HG02840 (cell line): ENCODE measurements around the gene NPHP1.
"Not testable (repeated sequence)": the region's sequence is repeated elsewhere in the genome, so short reads cannot be mapped to it uniquely, and the experiment has no call there.

Experiments used
- ATAC-seq: cut with Tn5 transposase; IDR thresholded peaks from one replicate; pipeline ENCODE4 v1.9.1; 2021; ENCODE audit warnings: mild to moderate bottlenecking, moderate library complexity, moderate number of reproducible peaks; ENCODE audit not compliant: unreplicated experiment, low FRiP score

The NPHP1 gene

DNA sequence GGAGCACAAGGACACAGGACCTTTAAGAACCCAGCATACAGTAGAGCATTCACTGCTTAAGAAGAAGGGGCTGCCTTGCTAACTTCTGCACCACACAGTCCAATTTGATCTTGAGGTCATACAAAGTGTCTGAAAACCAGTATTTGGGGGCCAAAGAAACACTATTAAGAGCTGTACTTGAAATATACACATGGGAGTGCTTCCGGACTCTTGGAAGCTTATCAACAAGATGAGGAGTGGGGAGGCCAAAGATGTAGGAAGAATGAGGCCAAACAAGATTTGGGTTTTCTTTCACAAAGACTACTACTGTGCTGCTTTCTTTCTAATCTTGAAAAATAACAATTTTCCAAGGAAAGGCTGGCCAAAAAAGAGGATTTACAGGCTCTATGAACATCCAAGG lies 64.4 kb downstream of the NPHP1 start:
- no peak for ATAC-seq

DNA sequence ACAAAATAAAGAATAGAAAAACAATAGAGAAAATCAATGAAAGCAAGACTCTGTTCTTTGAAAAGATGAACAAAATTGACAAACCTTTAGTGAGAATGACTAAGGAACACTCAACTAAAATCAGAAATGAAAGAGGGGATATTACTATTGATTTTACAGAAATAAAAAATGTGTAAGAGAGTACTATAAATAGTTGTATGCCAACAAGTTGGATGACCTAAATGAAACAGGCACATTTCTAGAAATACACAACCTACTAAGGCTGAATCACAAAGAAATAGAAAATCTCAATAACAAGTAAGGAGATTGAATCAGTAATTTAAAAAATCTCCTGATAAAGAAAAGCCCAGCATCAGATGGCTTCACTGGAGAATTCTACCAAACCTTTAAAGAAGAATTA lies 70.8 kb downstream of the NPHP1 start:
- no peak for ATAC-seq

DNA sequence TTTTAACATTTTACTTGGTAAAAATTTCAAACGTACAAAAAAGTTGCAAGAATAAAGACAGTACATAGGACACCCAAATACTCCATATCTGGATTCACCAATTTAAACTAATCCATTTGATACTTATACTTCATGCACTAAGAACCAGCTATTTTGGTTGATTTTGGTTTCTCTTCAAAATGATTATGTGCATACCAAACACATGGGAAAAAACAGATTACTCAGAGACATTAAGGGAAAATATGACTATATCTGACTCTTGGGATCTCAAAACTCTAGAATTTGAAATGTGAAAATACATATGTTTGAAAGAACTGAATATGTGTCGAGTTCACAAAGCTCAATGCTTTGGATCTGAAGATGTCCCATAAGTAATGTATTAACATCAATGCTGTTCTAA lies 73.6 kb downstream of the NPHP1 start:
- no peak for ATAC-seq

DNA sequence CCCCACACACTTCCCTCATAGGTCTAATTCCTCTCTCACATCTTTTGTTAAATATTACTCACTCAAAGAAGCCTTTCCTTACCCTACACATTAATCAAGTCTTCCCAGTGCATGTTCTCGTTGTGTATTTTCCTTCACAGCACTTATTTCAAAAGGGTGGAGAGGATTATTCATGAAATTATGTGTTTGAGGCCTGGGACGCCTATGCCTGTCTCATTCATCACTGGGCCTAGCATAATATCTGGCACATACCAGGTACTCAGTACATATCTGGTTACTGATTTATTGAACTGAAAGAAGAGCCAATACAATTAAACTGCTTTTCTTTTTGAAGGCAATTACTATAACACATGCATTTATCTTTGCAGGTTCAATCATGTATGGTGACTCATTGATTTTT lies 74.1 kb downstream of the NPHP1 start:
- ATAC-seq: no peak

DNA sequence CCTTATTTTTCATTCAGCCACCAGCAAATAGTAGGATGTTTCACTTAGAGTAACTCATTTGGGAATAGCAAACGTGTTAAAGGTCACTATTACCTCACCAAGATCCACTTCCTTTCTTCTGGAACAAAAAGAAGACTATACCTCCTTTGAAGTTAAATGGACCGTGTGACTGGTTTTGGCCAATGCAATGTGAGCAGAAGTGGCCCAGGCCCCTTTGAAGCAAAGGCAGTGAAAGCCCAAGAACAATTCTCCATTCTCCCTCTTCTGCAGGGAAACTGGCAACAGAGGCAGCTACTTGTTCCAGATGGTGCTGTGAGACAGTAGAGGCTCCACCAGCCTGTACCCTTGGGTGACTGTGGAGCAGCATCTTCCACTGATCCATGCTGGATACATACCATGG lies 77.9 kb downstream of the NPHP1 start:
- ATAC-seq: no peak

DNA sequence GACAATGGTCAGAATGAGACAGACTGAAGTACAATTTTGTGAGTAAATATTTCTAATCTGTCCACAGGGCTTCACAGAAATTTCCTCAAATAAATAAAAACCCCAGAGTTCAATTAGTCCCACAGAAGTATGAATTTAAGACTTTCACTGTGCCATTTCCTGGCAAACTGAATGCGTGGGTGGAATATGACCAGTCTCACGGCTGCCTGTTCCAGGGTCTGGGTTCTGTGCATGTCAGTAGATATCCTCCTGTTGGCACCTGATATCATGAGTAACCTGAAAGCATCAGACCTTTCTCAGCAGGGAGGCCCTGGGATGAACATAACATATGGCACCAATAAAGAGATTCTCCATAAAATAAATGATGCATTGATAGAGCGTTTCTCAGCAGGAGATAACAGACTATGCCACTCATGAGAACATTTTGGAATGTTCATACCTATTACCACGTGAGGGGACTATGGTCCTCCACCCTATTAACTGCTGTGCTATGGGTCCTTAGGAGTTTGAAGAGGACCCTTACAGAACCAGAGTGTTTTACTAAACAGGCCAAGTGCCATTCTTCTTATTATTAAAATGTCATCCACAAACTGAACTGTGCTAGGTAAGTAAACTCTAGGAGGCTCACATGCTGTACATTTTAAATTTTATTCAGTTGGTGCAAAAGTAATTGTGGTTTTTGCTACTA lies 78.6 kb downstream of the NPHP1 start:
- no peak for ATAC-seq

DNA sequence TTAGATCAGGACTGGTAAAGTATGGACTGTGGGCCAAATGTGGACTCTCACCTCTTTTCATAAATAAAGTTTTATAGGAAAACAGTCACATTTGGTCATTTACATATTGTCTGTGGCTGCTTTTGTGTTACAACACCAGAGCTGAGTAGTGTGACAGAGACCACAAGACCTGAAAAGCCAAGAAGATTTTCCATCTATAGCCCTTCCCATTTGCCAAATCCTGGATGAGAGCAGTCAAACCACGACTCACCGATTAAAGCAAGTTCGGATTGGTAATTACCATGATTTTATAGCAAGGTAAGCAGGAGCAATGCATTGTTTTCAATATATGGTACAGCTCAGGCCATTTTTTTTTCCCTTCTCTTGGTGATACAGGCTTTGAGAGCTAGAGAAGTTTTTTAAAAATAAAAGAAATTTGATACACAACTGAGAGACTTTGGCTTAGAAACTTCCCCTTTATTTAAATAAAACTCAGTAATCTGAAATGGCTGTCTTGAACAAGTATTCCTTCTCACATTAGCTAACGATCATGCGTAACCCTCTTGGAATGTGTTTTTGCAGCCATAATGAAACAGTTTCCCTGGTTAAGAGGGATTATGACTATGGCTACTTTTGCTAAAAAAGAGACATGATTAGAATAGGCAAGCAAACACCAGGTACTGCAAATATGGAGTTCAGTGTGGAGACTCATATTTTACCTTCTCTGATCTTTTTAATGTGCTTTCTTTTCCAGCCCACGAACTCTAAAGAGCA lies 79.7 kb downstream of the NPHP1 start:
- ATAC-seq: no peak

DNA sequence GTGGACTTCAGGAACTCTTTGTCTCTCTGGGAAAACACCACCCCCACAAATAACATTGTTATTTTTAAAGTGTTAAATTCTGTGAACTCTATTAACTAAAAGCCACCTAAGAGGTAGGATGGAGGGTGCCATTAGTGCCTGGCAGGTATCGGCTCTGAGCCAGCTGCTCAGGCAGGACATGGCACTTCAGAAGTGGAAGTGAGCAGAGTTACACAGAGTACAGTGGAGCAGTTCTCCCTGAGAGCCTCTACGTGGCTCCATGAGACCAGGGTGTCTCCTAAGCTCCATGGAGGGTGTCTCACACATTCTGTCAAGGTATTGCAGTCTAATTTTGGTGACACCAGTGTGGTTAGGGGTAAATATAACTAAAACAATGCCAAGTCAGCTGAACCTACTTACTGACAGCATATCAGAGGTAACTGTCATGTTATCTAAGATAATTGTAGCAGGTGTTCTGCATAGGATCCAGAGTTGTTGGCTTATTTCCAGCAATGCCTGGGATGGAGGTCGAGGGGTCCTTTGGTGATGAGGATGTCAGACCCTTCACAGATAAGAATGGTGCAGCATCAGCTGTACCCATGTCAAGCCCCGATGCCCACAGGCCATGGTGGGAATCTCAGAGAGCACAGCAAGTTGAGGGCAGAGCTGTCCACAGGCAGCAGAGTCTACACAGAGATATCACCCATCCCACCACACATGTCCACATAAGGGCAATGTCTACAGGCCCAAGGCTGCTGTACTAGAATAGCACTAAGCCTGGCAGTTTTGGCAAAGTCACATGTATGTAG lies 80.6 kb downstream of the NPHP1 start:
- no peak for ATAC-seq

DNA sequence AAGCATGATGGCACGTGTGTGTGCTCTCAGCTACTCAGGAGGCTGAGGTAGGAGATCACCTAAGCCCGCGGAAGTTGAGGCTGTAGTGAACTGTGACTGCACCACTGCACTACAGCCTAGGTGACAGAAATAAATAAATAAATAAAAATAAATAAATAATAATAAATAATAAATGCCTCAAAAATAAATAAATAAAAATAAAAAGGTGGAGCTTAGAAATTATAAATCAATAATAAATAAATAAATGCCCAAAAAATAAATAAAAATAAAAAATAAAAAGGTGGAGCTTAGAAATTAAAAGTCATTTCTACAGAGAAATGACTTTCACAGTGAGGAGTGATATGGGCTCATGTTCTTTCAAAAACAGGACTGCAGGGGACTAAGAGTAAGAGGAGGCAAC lies 83.2 kb downstream of the NPHP1 start:
- ATAC-seq: no peak

DNA sequence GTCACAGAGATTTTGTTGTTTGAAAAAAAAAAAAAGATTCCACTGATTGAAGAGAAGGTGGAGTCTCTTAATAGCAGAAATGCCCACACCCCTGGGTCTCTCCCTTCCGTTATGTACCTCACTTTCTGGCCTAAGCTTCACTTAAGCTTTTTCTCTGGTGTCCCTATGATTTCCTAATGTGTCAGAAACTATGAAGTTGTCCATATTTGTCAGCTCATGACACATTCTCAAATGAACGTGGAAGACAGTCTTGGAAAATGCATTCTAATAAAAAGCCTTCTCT lies 83.8 kb downstream of the NPHP1 start:
- ATAC-seq: no peak

DNA sequence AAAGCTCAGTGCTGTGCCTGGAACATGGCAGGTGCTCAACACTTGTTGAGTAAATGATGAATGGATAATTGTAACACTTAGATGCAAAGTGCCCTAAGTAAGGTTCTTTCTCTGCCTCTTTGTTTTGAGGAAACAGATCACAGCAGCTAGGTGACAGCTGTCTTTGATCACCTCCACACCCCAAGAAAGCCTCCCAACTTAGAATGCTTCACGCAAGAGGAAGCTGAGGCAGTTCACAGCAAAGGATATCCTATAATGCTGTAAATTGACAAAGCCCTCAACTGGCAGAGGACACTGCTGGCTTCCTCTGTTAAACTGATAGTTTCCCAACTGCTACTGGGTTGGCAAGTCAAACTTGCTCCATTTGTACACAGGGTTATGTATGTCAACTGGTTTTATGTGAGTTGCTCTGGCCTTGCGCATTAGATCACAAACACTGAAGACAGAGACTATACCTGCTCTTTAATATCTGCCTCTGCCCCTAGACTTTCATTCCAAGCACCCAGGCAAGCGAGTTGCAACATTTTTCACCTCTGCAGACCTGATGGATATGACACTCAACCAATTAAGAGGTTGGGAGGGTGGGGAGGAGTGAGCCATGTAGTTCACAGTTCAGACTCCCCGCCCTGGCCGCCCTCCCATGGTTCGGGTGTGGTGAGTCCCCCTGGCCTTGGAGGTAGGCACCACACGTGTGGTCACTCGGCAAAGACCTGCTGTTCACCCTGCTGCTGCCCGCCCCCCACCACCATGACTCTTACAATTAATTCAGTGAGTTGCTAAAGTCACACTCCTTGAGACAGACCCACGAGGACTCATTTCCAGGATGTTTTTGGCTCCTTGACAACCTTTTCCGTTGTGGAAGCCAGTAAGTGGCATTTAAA lies 84.4 kb downstream of the NPHP1 start:
- ATAC-seq: no peak

DNA sequence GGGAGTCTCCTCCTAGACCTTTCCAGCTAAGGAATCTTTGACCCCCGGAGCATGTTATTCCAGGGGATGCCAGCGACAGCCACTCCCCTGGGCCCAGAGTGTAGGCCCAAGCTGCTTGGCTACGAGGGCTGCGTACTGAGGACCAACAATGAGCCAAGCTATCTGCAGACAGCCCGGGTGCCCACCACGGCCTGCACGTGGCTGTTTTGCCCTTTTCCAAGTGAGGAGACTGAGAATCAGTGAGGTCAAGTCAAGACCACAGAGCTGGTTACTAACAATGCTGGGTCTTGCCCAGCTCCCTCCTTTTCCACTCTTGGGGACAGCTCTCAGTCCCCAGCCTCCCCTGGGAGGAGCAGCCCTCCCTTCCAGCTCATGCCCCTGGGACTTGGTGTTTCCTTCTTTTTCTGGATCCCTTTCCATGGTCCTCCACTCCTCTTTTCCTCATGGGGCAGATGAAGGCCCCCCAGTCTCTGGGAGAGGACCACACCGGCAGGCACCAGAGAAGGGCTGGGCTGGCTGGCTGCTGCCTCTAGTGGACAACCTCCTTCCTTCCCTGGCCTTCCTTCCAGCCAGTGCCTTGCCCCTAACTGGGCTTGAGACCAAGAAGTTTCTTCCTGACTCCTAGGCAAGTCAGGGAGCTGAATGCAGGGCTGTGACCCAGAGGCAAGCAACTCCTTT lies 88.6 kb downstream of the NPHP1 start:
- no peak for ATAC-seq

DNA sequence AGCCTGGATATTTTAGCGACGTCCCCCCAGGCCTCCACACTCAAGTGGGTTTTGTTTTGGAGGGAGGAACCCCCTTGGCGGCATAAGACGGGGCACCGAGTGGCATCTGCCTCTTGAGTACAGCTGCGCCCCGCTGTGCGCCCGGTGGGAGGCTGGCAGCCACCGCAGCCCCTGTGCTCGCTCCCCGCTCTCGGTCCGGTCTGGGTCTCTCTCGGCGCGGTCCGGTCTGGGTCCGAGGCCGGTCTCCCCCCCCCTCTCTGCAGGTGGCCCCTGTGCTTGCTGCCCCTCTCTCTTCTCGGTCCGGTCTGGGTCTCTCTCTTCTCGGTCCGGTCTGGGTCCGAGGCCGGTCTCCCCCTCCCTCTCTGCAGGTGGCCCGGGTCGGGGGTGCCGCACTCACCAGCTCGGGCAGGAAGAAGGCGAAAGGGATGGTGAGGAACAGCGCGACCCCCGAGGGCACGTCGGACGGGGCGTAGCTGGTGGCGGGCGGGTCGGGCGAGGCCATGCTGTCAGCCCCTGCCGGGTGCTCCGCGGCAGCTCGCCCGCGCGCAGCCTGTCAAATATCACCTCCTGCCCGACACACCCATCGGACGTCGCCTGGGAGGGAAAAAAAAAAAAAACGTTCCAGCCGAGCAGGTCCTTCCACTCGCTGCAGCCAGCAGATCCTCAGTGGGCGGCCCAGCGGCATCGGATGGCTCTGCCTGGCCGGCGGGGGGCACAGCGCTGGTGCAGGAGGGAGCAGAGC lies 89.4 kb downstream of the NPHP1 start, which contains the start of gene MALL:
MALL (minus strand) TSS at position 532 of the 742 bp plus-strand sequence; CDS start at position 502, 30 bp downstream.
- no peak for ATAC-seq

DNA sequence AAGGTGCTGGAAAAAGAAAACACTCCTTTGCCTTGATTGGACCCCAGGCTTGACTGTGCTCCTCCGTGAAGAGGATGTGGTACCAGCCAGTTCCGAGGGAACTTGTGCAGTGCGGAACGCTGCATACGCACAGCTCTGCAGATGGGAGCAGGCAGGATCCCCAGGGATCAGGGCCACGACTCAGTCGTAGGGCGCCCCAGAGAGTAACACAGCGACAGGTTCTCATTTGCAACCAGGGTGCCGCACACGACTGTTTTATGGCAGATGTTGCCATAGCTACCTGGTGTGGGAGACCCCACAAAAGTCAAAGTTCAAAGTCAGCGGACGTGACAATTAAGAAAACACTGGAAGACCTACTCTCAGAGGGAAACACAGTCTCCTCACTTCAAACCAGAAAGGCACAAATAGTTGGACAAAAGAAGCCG lies 90.0 kb downstream of the NPHP1 start:
- no peak for ATAC-seq

DNA sequence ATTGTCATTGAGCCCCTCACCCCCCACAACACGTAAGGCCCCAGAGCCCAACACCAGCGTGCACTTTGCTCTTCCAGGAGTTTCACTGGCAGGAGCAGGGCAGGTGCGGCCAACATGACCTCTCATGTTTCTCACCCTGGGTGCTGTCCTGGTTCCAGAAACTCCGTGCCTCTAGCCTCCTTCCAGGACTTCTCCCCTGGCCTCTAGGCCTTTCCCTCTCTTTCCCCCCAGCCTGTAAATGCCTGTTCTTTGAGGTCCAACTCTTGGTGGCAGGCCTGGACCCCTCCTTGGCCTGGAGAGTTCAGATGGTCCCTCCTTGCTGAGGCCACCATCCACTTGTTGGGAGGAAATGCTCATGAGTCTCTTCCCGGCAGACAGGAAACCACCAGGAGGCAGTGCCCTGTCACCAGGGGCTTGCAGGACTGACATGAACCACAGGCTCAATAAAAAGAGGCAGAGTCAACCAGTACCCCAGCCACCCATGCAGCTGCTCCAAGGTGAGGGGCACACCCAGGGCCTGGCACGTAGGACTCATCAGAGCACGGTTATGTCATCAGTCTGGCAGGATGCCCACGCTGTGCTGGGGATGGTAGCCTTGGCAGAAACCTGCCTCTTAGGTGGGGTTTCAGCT lies 90.7 kb downstream of the NPHP1 start:
- no peak for ATAC-seq

DNA sequence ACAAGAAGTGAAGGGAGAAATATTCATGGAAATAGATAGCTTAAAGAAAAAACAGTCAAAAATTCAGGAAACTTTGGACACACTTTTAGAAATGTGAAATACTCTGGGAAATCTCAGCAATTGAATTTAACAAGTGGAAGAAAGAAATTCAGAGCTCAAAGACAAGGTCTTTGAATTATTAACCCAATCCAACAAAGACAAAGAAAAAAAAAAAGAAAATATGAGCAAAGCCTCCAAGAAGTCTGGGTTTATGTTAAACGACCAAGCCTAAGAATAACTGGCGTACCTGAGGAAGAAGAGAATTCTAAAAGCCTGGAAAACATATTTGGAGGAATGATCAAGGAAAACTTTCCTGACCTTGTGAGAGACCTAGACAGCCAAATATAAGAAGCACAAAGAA lies 96.5 kb downstream of the NPHP1 start:
- not testable (repeated sequence) for ATAC-seq

DNA sequence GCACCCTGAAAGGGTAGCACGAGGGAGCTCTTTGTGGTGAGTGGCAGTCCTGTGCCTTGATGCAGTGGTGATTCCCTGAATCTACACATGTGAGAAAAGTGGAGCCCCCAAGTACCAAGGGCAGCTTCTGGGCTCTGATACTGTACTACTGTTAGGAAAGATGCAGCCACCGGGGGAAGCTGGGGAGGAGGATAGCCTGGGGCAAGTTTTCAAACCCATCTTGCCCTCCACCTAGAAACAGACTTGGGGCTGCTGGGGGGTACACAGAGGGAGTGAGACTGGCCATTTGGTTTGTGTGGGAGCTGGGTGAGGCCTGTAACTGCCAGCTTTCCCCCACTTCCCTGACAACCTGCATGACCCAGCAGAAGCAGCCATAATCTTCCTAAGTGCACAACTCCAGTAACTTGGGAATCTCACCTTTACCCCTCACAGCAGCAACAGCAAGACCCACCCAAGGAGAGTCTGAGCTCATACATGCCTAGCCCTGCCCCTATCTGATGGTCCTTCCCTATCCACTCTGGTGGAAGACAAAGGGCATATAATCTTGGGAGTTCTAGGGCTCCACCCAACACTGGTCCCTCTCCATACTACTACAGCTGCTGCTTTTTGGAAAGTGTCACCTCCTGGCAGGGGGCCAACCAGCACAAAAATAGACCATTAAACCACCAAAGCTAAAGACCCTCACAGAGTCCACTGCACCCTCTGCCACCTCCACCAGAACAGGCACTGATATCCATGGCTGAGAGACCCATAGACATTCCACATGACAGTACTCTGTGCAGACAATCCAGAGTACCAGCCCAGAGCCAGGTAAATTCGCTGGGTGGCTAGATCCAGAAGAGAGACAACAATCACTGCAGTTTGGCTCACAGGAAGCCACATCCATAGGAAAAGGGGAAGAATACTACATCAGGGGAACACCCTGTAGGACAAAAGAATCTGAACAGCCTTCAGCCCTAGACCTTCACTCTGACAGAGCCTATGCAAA lies 97.4 kb downstream of the NPHP1 start:
- no peak for ATAC-seq

DNA sequence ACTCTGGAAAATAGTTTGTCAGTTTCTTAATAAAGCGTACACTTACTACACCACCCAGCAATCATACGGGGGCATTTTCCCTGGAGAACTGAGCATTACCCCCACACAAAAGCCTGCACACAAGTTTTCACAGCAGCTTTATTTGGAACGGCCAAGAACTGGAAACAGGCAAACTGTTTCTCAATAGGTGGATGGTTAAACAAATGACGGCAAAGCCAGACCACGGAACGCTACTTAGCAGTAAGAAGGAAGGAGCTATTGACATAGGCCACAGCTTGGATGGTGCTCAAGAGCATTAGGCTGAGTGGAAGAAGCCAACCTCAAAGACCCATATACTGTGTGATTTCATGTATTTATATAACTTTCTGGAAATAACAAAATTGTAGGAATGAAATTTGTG lies 98.2 kb downstream of the NPHP1 start:
- no peak for ATAC-seq
